ENCODE results near the gene RAB10. TPM values are rescaled to one million over a fixed set of nuclear protein-coding genes. Genes with fewer than 3 reads are reported as not detected.
"Not testable (repeated sequence)": the region's sequence is repeated elsewhere in the genome, so short reads cannot be mapped to it uniquely, and the experiment has no call there.

RAB10 gene
- total RNA-seq, 1 donor from 2014 or later: 115 TPM

GRCh38 chr2:26144953-26145680 is 111.2 kb downstream of the RAB10 start:
- intact Hi-C loops (cut with micrococcal nuclease): loop anchor here (1.0 kb wide), 3 partner anchors 57 to 194 kb away; no protein-coding TSS in a partner anchor

DNA sequence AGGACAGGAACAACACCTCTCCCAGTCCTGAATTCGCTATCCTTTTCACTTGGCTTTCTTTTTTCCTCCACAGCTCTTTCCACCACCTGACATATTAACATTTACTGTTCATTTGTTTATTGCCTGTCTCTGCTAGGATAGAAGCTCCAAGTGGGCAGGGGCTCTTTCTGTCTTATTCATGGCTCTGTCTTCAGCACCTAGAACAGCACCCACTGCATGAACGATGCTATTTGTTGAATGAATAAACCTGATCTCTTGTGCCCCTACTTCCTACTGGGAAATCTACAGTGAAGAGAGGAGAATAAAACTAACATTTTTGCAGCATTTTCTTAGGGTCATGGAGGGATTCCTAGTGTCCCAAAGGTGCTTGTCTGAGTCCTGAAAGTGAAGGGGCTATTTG is 114.6 kb downstream of the RAB10 start:
- intact Hi-C loops (cut with micrococcal nuclease): no loop called here

DNA sequence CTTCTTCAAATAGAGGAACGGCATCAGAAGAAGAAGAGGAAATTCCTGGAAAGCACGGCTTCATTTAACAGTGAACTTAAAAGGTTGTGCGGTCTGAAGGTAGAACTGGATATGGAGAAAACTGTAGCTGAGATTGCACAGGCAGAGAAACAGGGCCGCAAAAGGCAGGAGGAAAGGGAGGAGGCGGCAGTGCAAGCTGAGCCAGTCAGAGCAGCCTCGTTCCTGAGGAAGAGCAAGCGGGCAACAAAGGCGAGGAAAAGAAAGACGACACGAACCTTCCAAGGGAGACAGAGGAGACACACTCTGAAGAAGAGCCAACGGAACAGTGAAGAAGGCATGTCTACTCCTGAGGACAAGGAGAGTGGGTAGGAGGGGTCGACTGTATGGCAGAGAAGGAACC is 116.4 kb downstream of the RAB10 start:
- intact Hi-C loops (cut with micrococcal nuclease): no loop called here

GRCh38 chr2:26157580-26157979 is 123.7 kb downstream of the RAB10 start:
- intact Hi-C loops (cut with micrococcal nuclease): no loop called here

GRCh38 chr2:26161926-26162325 is 128.0 kb downstream of the RAB10 start:
- intact Hi-C loops (cut with micrococcal nuclease): no loop called here

GRCh38 chr2:26162963-26163362 is 129.1 kb downstream of the RAB10 start:
- intact Hi-C loops (cut with micrococcal nuclease): no loop called here

DNA sequence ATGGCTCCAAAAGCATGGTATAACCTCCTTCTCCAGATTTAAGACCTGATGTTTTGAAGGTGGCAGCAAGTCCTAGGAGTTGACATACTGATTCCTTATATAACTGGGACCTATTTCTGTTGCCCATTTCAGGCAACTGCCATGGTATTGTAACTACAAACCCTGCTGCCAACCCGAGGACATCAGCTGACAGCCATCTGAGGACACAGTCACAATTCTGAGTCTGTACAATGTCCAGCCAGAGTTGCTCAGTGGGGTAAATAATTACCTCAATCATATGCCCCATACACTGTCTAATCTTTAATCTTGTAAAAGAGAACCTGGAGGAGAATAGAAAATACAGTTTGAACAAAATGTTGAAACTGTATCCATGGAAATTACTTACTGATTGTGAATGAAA is 130.3 kb downstream of the RAB10 start:
- intact Hi-C loops (cut with micrococcal nuclease): no loop called here

DNA sequence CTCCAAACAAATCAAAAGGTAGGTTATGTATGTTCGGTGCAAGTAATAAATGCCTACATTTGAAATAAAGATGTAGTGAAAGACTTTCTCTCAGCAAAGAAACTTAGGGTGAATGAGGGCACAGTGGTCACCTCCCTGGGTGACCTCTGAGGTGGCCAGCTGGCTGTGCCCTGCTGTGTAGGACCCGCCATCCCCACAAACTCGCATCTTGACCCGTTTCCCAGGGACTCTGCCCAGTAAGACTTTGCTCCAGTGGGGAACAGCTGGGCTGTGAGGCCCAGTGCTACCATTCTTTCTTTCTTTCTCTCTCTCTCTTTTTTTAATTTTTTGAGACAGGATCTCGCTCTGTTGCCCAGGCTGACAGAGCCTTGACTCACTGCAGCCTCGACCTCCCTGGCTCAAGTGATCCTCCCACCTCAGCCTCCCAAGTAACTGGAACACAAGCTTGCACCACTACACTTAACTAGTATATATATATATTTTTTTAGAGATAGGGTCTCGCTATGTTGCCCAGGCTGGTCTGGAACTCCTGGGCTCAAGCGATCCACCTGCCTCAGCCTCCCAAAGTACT is 130.8 kb downstream of the RAB10 start:
- intact Hi-C loops (cut with micrococcal nuclease): no loop called here

DNA sequence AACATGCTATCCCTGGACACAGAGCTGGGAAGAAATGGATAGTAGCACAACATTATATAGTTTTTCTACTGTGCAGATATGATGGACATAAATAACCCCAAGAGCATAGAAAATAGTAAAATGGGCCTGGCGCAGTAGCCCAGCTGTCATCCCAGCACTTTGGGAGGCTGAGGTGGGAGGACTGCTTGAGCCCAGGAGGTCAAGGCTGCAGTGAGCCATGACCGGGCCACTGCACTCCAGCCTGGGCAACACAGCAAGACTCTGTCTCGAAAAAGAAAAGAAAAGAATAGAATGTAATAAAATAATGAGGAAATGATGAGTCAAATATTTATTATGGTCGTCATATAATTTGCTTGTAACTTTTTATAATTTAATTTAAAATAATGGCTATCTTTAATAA is 131.5 kb downstream of the RAB10 start:
- intact Hi-C loops (cut with micrococcal nuclease): no loop called here

- intact Hi-C loops (cut with micrococcal nuclease): not testable (repeated sequence)
Observed at GRCh38 chr2:26166541-26166940, 132.7 kb downstream of the RAB10 start.

DNA sequence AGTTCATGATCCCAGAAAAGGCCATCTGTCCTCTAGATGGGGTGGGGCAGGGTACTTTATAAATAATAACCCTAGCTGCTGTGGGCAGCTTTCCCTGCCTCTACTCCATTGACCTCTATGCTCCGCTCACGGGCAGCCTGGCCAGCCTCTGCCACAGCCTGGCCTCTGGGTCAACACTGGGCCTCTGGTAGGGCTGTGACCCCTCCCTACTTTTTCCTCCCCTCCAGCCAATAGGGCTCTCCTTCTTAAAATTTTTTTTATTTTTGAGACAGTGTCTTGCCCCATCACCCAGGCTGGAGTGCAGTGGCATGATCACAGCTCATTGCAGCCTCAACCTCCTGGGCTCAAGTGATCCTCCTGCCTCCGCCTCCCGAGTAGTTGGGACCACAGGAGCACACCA is 134.9 kb downstream of the RAB10 start:
- intact Hi-C loops (cut with micrococcal nuclease): no loop called here

GRCh38 chr2:26169226-26169625 is 135.3 kb downstream of the RAB10 start:
- intact Hi-C loops (cut with micrococcal nuclease): no loop called here

DNA sequence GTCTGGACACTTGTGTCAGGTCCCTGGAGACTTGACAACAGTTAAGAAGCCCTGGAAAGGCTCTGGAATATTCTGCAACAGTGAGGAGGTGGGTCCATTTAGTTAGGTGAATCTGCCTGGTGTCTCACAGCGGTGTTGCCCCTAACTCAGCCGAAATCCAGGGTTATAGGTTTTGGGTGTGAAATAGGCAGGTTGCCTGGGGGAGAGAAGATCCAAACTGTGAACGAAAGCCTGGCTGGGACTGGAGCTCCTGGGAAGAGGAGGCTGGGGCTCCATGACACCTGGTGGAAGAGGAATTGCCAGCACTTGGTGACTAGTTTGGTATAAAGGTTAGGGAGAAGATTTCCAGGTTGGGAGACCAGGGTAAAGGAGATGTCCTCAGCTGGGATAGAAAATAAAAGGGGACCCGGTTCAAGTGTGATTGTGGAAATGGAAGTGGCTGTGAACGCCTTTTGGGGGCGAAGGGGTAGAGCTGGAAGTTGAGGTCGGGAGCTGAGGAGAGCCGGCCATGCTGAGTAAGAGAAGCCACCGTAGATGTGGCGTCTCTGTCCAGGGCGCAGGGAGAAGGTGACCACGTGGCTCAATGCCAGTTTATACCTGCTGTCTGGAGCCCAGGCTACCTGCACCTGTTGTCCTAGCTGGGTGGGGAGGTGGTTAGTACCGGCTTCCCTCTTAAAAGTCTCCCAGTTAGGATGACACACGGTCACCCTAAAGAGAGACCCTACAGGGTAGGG is 136.0 kb downstream of the RAB10 start:
- intact Hi-C loops (cut with micrococcal nuclease): loop anchor here (5.0 kb wide), 1 partner anchor 162 kb away; no protein-coding TSS in a partner anchor

GRCh38 chr2:26170795-26171194 is 136.9 kb downstream of the RAB10 start:
- intact Hi-C loops (cut with micrococcal nuclease): loop anchor here (5.0 kb wide), 1 partner anchor 162 kb away; no protein-coding TSS in a partner anchor

DNA sequence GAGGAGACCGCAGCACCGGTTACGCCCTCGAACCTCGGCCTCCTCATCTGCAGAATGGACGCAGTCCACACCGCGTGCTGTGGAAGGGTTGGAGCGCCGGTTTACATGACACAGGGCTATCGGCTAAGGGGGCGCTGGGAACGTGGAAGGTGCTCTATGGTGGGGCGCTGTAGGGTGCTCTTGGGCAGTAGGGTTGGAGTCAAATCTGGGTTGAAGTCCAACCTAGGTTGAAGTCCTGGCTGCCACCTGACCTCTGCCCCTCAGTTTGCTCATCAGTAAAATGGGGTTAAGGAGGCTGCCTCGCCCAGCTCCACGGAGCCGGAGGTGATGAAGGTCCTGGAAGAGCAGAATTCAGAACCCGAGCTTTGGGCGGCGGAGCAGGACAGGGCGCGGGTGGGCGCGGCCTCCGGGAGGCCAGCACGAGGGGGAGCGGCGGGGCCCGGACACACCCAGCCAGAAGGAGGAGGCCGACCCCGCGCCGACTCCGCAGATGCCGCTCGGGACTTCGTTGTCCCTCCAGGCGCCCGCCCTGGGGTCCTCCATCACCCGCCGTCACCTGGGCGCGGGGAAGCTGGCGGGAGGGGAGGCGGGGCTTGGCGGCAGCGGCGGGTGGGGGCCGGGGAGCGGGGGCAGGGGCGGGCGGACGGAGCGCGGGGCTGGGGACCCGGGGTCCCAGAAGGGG is 138.4 kb downstream of the RAB10 start:
- intact Hi-C loops (cut with micrococcal nuclease): loop anchor here (5.0 kb wide), 1 partner anchor 160 kb away; no protein-coding TSS in a partner anchor

DNA sequence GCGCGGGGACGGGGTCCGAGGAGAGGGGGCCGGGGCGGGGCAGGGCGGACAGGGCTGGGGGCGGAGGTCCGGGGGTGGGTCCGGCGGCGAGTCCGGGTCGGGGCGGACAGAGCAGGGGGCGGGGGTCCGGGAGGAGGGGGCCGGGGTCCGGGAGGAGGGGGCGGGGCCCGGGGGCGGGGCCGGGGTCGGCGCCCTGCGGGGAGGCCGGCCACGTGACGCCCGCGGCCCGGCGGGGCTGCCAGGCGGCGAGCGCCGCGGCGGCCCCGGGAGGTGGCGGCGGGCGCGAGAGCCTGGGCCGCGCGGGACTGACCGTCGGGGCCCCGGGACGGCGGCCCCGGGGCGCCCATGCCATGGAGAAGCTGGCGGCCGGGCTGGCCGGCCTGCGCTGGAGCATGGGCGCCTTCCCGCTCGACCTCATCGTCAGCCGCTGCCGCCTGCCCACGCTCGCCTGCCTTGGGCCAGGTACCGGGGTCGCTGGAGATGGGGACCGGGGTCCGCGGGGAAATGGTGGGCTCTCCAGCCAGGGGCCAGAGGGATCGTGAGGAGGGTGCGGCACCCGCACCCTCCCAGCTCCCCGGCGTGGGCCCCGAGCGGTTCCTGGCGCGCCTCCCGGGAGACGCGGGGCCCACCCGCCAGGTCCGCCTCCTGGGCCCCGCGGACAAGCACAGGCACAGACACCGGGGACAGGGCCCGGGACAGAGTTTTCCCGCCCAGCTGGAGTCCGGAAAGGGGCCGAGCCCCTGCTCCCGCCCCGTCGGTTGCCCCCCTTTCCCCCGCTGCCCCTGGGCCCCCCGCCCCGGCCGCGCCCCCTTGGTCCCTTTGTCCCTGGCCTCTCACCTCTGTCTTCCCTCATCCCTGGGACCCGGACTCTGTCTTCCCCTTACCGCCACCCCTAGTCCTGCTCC is 139.2 kb downstream of the RAB10 start, which contains the start of gene GAREM2:
TSS of gene GAREM2 (plus strand) at position 218 of the 905 bp plus-strand sequence. CDS start at position 351, 133 bp downstream.
- intact Hi-C loops (cut with micrococcal nuclease): loop anchor here (5.0 kb wide), 1 partner anchor 159 kb away; no protein-coding TSS in a partner anchor

- intact Hi-C loops (cut with micrococcal nuclease): loop anchor here (5.0 kb wide), 1 partner anchor 158 kb away; no protein-coding TSS in a partner anchor
Observed at GRCh38 chr2:26173776-26174482, 140.0 kb downstream of the RAB10 start.

DNA sequence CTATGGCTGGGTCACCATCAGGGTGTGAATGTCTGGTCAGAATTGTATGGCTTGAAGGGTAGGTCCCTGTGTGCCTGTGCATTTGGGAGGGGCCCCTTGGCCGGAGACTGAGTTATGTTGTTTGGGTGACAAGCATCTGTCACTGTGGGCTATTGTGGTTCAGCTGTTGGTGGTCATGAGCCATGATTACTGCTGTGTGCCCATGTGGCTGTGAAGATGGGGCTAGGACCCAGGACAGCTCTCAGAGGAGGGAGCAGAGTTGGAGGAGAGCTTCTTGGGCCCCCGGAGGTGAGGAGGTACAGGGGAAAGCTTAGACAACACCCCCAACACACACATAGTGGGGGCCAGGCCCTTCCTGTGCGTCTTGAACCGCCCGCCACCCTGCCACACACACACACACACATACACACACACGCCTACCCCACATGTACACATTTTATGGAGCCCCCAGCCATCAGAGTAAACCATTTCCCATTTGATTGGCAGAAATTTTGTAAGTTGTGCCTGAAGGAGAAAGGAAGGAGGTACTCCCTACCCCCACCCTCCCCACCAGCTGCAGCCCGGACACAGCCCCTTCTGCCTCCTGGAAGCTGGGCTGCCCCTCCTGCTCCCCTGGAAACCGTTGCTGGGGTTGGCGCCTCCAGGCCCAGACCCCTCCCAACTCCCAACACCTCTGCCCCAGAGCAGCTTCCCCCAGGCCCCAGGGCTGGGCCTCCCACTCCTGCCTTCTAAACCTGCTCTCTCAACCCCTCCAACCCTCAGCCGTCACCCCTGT is 141.0 kb downstream of the RAB10 start:
- intact Hi-C loops (cut with micrococcal nuclease): loop anchor here (5.0 kb wide), 1 partner anchor 157 kb away; no protein-coding TSS in a partner anchor
